Right ventricle myocardium superior (tissue), 1 donor: Measurements from ENCODE around the gene CA11. TPM values are rescaled to one million over a fixed set of nuclear protein-coding genes. Genes with fewer than 3 reads are reported as not detected.
"Not testable (repeated sequence)": the region's sequence is repeated elsewhere in the genome, so short reads cannot be mapped to it uniquely, and the experiment has no call there.

ENCODE experiments used
- ATAC-seq: fragments of 200-7000 bp; cut with Tn5 transposase; one replicate; pipeline ENCODE4 v1.9.1; 2020; ENCODE audit warnings: mild to moderate bottlenecking; ENCODE audit not compliant: poor library complexity
- DNase-seq: peaks from one replicate; pipeline ENCODE4 v3.0.0-alpha.2; 2020
- intact Hi-C: fragments of 100-400 bp; cut with DNase I; formaldehyde crosslinking; loops from one replicate; pipeline ENCODE4 v1.11.2; 2022
- total RNA-seq: library from RNA; stranded (reverse); fragmentation: NEBNext Ultra II Directional; extraction: Animal tissue kit (Norgen Biotek cat#: 25700); gene quantifications from one replicate; pipeline ENCODE4 v1.2.1, GENCODE V29; 2021
- donor health status: DM: no; HTN: yes; CAD: no; lungs with severe emphysema.

The CA11 gene
- total RNA-seq, 1 donor from 2014 or later, result 7.5 TPM

GRCh38 chr19:48634036-48634342 lies 12.0 kb downstream of the CA11 start:
- intact Hi-C loops, result no loop called here
- DNase-seq, result no peak
- no peak for ATAC-seq

- ATAC-seq (no peak), DNase-seq (peak; percentile 49)
- intact Hi-C loops, result no loop called here
Measured at GRCh38 chr19:48633148-48634035, 12.6 kb downstream of the CA11 start.

- intact Hi-C loops, result no loop called here
- ATAC-seq (no peak), DNase-seq (peak; percentile 62)
Measured at GRCh38 chr19:48632692-48633147, 13.3 kb downstream of the CA11 start.

- intact Hi-C loops, result not testable (repeated sequence)
Measured at GRCh38 chr19:48632286-48632685, 13.7 kb downstream of the CA11 start.

GRCh38 chr19:48631225-48631624 lies 14.8 kb downstream of the CA11 start:
- intact Hi-C loops, result no loop called here
- DNase-seq (no peak), ATAC-seq (no peak)

More at GRCh38 chr19:48632286-48632685, 13.7 kb downstream of the CA11 start:
- ATAC-seq, DNase-seq: not testable (repeated sequence)

GRCh38 chr19:48630296-48631063 lies 15.5 kb downstream of the CA11 start:
- DNase-seq, result peak; percentile 90
- ATAC-seq, result peak; percentile 7
- intact Hi-C loops, result no loop called here

- DNase-seq (peak; percentile 69), ATAC-seq (peak; percentile 7)
- intact Hi-C loops, result no loop called here
Measured at GRCh38 chr19:48629599-48630295, 16.2 kb downstream of the CA11 start.

GRCh38 chr19:48629297-48629598 lies 16.7 kb downstream of the CA11 start:
- intact Hi-C loops, result no loop called here
- DNase-seq (peak; percentile 47), ATAC-seq (no peak)

GRCh38 chr19:48628486-48629296 lies 17.3 kb downstream of the CA11 start:
- ATAC-seq (no peak), DNase-seq (peak; percentile 54)
- intact Hi-C loops, result no loop called here

GRCh38 chr19:48627865-48628314 lies 18.1 kb downstream of the CA11 start:
- intact Hi-C loops, result no loop called here
- no peak for DNase-seq
- ATAC-seq, result no peak

GRCh38 chr19:48627201-48627864 lies 18.7 kb downstream of the CA11 start:
- ATAC-seq (no peak), DNase-seq (peak; percentile 41)
- intact Hi-C loops, result no loop called here

GRCh38 chr19:48625891-48626327 lies 20.1 kb downstream of the CA11 start:
- ATAC-seq (no peak), DNase-seq (no peak)
- intact Hi-C loops, result no loop called here

- intact Hi-C loops, result no loop called here
- DNase-seq (no peak), ATAC-seq (no peak)
Measured at GRCh38 chr19:48624791-48625723, 20.9 kb downstream of the CA11 start.

GRCh38 chr19:48624067-48624594 lies 21.9 kb downstream of the CA11 start:
- peak; percentile 84 for ATAC-seq
- intact Hi-C loops, result no loop called here
- DNase-seq, result peak; percentile 99

- intact Hi-C loops, result no loop called here
- DNase-seq (no peak), ATAC-seq (no peak)
Measured at GRCh38 chr19:48623556-48624066, 22.4 kb downstream of the CA11 start.
